ENCODE data around the gene MAP4K3. TPM values are rescaled to one million over a fixed set of nuclear protein-coding genes. Genes with fewer than 3 reads are reported as not detected.

The MAP4K3 gene
- total RNA-seq, 1 experiment from 2014 or later, result 36.0 TPM

DNA sequence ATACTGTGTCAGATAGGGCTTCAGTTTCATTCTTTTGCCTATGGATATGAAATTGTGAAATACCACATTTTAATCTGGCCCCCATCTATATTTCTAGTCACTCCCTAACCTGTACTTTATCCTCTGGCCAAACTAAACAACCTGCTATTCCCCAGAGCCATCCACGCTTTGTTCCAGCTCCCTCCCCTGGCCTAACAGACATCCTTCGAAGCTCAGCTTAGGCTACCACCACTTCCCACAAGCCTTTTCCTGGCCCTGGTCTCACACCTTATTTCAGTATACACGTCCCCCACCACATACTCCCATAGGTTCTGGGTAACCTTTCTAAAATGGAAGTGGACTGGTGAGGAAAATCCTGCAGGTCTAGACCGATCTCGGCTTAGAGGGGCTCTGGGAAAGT, 55.4 kb downstream of the MAP4K3 start:
- H3K27me3 Mint-ChIP-seq (ENCODE audit: insufficient read depth, unreplicated experiment), result no peaks in the 10 kb centered on the region
- intact Hi-C loops (cut with micrococcal nuclease), result no loop called here
- POLR2A ChIA-PET, result interaction anchor here (0.9 to 8.9 kb wide), 6 partner anchors 16 to 143 kb away, joined by 3 to 198 read pairs (median 7); partner anchors contain the start of gene MAP4K3
- H3K27ac Mint-ChIP-seq (ENCODE audit: low read depth, unreplicated experiment), result peak overlapping the region; percentile 82
- CTCF ChIA-PET, result interaction anchor here (0.7 to 2.6 kb wide), 10 partner anchors 13 to 357 kb away, joined by 3 to 27 read pairs (median 4); no protein-coding TSS in a partner anchor
- DNase-seq (ENCODE audit: unreplicated experiment), result peak; percentile 24
- TF ChIP-seq, protein P1, sequence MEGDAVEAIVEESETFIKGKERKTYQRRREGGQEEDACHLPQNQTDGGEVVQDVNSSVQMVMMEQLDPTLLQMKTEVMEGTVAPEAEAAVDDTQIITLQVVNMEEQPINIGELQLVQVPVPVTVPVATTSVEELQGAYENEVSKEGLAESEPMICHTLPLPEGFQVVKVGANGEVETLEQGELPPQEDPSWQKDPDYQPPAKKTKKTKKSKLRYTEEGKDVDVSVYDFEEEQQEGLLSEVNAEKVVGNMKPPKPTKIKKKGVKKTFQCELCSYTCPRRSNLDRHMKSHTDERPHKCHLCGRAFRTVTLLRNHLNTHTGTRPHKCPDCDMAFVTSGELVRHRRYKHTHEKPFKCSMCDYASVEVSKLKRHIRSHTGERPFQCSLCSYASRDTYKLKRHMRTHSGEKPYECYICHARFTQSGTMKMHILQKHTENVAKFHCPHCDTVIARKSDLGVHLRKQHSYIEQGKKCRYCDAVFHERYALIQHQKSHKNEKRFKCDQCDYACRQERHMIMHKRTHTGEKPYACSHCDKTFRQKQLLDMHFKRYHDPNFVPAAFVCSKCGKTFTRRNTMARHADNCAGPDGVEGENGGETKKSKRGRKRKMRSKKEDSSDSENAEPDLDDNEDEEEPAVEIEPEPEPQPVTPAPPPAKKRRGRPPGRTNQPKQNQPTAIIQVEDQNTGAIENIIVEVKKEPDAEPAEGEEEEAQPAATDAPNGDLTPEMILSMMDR (IDR thresholded peaks at IDR 0.05; ENCODE audit: unreplicated experiment), result no peak
- BruUV-seq (replicated peaks), result no TSS peak
- H3K4me3 Mint-ChIP-seq (ENCODE audit: unreplicated experiment), result no peak overlapping the region
- no peaks in the 10 kb centered on the region for H3K9me3 Mint-ChIP-seq (ENCODE audit: unreplicated experiment)
- H3K4me1 Mint-ChIP-seq (ENCODE audit: insufficient read depth, unreplicated experiment), result peaks cover 25% of the 10 kb centered on the region
- H3K36me3 Mint-ChIP-seq (ENCODE audit: insufficient read depth, unreplicated experiment), result no peaks in the 10 kb centered on the region

DNA sequence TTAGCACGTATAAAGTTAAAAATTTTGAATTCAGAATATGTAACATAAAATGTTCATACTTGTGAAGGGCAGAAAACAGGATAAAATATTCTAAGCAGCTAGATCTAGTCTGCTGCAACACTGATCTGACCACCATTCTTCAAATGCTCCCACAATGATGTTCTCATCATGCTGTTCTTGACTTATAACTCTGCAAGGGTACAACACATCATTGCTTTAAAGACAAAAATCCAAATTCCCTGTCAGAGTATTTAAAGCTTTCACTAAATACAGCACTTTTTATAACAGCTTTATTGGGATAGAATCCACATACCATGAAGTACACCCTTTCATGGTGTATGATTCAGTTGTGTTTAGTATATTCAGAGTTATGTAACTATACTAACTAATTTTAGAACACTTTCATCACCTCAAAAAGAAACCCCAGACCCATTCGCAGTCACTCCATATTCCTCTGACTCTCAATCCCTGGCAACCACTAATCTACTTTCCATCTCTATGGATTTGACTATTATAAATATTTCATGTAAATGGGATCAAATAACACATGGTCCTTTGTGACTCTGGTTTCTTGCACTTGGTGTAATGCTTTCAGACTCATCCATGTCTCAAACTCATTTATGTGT, 56.4 kb downstream of the MAP4K3 start:
- intact Hi-C loops (cut with micrococcal nuclease), result no loop called here
- ChIA-PET POLR2A (interaction anchor here (0.6 to 8.9 kb wide), 17 partner anchors 8 to 317 kb away, joined by 3 to 198 read pairs (median 4); partner anchors contain the start of gene MAP4K3), CTCF (interaction anchor here (0.6 to 2.6 kb wide), 20 partner anchors 13 to 358 kb away, joined by 3 to 27 read pairs (median 4); partner anchors contain the start of gene MAP4K3)
- DNase-seq (ENCODE audit: unreplicated experiment), result peak; percentile 31
- TF ChIP-seq, protein P1 (IDR thresholded peaks at IDR 0.05; ENCODE audit: unreplicated experiment), result no peak
- H3K4me1 Mint-ChIP-seq (ENCODE audit: insufficient read depth, unreplicated experiment), result peaks cover 25% of the 10 kb centered on the region
- H3K9me3 Mint-ChIP-seq (ENCODE audit: unreplicated experiment), result peaks cover 4% of the 10 kb centered on the region
- H3K36me3 Mint-ChIP-seq (ENCODE audit: insufficient read depth, unreplicated experiment), result peaks cover 5% of the 10 kb centered on the region
- H3K27me3 Mint-ChIP-seq (ENCODE audit: insufficient read depth, unreplicated experiment), result no peaks in the 10 kb centered on the region
- no peak overlapping the region for H3K4me3 Mint-ChIP-seq (ENCODE audit: unreplicated experiment)
- peak overlapping the region; percentile 82 for H3K27ac Mint-ChIP-seq (ENCODE audit: low read depth, unreplicated experiment)
- no TSS peak for BruUV-seq (replicated peaks)

DNA sequence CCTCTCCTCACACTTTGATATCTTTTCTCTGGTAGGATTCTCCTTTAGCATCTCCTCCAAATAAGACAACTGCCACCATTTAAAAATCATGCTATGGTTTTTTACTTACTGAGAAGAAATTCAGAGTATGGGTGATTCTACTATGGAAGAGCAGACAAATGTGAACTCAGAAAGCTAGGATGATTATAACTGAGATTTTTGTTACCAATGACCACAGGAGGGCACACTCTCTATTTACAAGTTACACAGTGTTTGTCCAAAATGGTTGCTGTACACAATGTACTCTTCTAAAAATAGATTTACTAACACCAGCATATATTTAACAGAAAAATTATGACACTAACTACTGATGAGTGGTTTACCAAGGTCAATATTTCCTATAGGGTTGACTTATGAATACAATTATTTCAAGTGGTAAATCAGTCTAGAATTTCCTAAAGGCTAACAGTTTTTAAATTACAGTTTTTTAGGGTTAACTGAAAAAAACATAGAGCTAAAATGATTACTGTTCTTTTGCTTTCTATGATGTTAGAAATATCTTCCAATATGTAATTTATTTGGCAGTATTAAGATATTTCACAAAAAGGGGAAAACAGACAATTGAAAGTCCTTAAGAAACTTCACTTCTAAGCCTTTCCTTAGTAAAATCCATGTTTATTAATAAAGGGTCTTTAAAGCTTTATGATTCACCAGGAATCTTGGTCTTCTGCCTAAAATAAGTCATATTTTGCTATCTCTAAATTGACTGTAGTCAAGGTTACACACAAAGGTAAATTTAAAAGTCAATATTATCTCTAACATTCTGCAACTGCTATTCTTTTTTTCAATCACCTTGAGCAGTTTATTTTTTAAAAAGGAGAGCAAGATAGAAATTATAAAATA, 57.2 kb downstream of the MAP4K3 start:
- CTCF ChIA-PET, result interaction anchor here (0.5 to 2.6 kb wide), 18 partner anchors 14 to 350 kb away, joined by 3 to 27 read pairs (median 4); partner anchors contain the start of gene MAP4K3
- Mint-ChIP-seq H3K27ac (ENCODE audit: low read depth, unreplicated experiment) (peak overlapping the region; percentile 82), H3K27me3 (ENCODE audit: insufficient read depth, unreplicated experiment) (no peaks in the 10 kb centered on the region), H3K4me1 (ENCODE audit: insufficient read depth, unreplicated experiment) (peaks cover 25% of the 10 kb centered on the region), H3K36me3 (ENCODE audit: insufficient read depth, unreplicated experiment) (peaks cover 12% of the 10 kb centered on the region), H3K9me3 (ENCODE audit: unreplicated experiment) (peaks cover 11% of the 10 kb centered on the region), H3K4me3 (ENCODE audit: unreplicated experiment) (no peak overlapping the region)
- intact Hi-C loops (cut with micrococcal nuclease), result loop anchor here (1.0 kb wide), 4 partner anchors 57 to 350 kb away; partner anchors contain the start of gene MAP4K3
- POLR2A ChIA-PET, result interaction anchor here (0.6 to 8.9 kb wide), 23 partner anchors 9 to 317 kb away, joined by 3 to 198 read pairs (median 4); partner anchors contain the start of gene MAP4K3
- DNase-seq (ENCODE audit: unreplicated experiment), result peak; percentile 62
- TF ChIP-seq, protein P1 (IDR thresholded peaks at IDR 0.05; ENCODE audit: unreplicated experiment), result peak; percentile 48
- BruUV-seq (replicated peaks), result no TSS peak

Measured in MCF 10A (cell line).